ENCODE data around the gene CDC7. TPM values are rescaled to one million over a fixed set of nuclear protein-coding genes. Genes with fewer than 3 reads are reported as not detected.

Gene CDC7
- total and polyA plus RNA-seq, 2 of the 13 experiments (the other 11 are each of a cell fraction or from before 2014, with no cell fraction given), result 2.5 to 12.6 TPM

DNA sequence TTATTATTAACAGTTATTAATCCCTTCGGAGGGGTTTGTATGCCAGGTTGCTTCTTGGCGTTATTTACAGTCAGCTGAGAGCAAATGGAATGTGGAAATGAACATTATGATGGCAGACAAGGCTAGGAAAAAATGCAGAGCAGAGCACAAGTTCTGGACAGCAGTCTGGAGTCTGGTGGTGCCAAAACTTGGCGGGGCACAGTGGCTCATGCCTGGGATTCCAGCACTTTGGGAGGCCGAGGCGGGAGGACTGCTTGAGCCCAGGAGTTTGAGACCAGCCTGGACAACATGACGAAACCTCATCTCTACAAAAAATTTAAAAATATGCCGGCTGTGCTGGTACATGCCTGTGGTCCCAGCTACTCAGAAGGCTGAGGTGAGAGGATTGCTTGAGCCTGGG is 67.6 kb downstream of the CDC7 start (continued):
- TF ChIP-seq HOMEZ (CRISPR knock-in tag; IDR thresholded peaks at IDR 0.05; ENCODE audit: low read depth) (no peak), PRPF4 (IDR thresholded peaks at IDR 0.05; ENCODE audit: low read depth, low read length, poor library complexity, severe bottlenecking) (no peak), SP5 (CRISPR knock-in tag; IDR thresholded peaks at IDR 0.05; ENCODE audit: borderline replicate concordance, low read depth) (no peak)

GRCh38 chr1:91569411-91570119 is 68.9 kb downstream of the CDC7 start:
- H3K4me2 ChIP-seq (ENCODE audit: low read depth, low read length), result no peak overlapping the region
- H3K4me1 ChIP-seq (ENCODE audit: insufficient read depth, low read length), result peaks cover 4% of the 10 kb centered on the region; the same call in 1 of the 2 replicates
- H3K4me3 ChIP-seq (replicated peaks in 1 of 3; ENCODE audit: insufficient read depth in 1 of 3, low read depth in 2 of 3, low read length in 3 of 3), result no peak overlapping the region
- CTCF ChIA-PET (ENCODE audit: low intra/inter-chr PET ratio, low total read pairs), result no interaction called here
- in situ Hi-C loops (cut with HindIII; ENCODE audit: extremely low pct_ligation_motif_present, low pct_unique_long_range_greater_than_20kb), result no loop called here
- no TSS peak for BruUV-seq (replicated peaks)
- FAIRE-seq, result no peak
- 0 out of 5 replicates have a peak, but pooled peaks cover 0 to 2% of the 10 kb centered on the region in 2 experiments for H3K27me3 ChIP-seq (ENCODE audit: control insufficient read depth in 1 of 2, insufficient read depth in 2 of 2, low read length in 2 of 2)
- no peak overlapping the region for H2AFZ ChIP-seq (ENCODE audit: low read length)
- no peak overlapping the region for H3K9ac ChIP-seq (ENCODE audit: insufficient read depth, low read depth, low read length)
- no peaks in the 10 kb centered on the region for H3K79me2 ChIP-seq (ENCODE audit: insufficient read depth, low read length)
- POLR2A ChIA-PET, result no interaction called here
- no peaks in the 10 kb centered on the region; the same call in 1 of the 2 replicates for H4K20me1 ChIP-seq (ENCODE audit: insufficient read depth, low read length)
- DNase-seq (ENCODE audit: low spot score), result no peak
- no peak; the same call in 2 of the 3 replicates for ATAC-seq
- no peak overlapping the region for H3K27ac ChIP-seq (ENCODE audit: extremely low read length, insufficient read depth, low read length)
- no peaks in the 10 kb centered on the region for H3K36me3 ChIP-seq (replicated peaks in 1 of 2; ENCODE audit: control insufficient read depth in 1 of 2, insufficient read depth in 2 of 2, low read length in 2 of 2)
- intact Hi-C loops (cut with micrococcal nuclease; ENCODE audit: unreplicated experiment), result no loop called here
- WGBS (ENCODE audit: low lambda C conversion rate), result 16% methylated on average over 6 of the region's 7 CpGs
- no peaks in the 10 kb centered on the region for H3K9me3 ChIP-seq (ENCODE audit: low read length)
- TF ChIP-seq DZIP1 (CRISPR knock-in tag; IDR thresholded peaks at IDR 0.05), result no peak
- TF ChIP-seq, protein P1, sequence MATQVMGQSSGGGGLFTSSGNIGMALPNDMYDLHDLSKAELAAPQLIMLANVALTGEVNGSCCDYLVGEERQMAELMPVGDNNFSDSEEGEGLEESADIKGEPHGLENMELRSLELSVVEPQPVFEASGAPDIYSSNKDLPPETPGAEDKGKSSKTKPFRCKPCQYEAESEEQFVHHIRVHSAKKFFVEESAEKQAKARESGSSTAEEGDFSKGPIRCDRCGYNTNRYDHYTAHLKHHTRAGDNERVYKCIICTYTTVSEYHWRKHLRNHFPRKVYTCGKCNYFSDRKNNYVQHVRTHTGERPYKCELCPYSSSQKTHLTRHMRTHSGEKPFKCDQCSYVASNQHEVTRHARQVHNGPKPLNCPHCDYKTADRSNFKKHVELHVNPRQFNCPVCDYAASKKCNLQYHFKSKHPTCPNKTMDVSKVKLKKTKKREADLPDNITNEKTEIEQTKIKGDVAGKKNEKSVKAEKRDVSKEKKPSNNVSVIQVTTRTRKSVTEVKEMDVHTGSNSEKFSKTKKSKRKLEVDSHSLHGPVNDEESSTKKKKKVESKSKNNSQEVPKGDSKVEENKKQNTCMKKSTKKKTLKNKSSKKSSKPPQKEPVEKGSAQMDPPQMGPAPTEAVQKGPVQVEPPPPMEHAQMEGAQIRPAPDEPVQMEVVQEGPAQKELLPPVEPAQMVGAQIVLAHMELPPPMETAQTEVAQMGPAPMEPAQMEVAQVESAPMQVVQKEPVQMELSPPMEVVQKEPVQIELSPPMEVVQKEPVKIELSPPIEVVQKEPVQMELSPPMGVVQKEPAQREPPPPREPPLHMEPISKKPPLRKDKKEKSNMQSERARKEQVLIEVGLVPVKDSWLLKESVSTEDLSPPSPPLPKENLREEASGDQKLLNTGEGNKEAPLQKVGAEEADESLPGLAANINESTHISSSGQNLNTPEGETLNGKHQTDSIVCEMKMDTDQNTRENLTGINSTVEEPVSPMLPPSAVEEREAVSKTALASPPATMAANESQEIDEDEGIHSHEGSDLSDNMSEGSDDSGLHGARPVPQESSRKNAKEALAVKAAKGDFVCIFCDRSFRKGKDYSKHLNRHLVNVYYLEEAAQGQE (IDR thresholded peaks at IDR 0.05; ENCODE audit: borderline replicate concordance in 1 of 2, low read depth in 1 of 2, low read length in 2 of 2), result no peak
- no peak for TF ChIP-seq RNF219 (CRISPR knock-in tag; IDR thresholded peaks at IDR 0.05)
- no peak for TF ChIP-seq HNF4A (CRISPR knock-in tag; IDR thresholded peaks at IDR 0.05)

Data from HepG2 (cell line).